MM.1S (cell line): Measurements from ENCODE around the gene FAAH.
A peak's percentile ranks its signal among the peaks of the same experiment; 100 is the strongest.

Experiments used
- DNase-seq: peaks from one replicate; pipeline ENCODE4 v3.0.0-alpha.2; 2015
- H2AFZ ChIP-seq: fragments of 300-600 bp; sonication (generic); 2 replicates; pipeline ENCODE4 v1.6.0; 2016; ENCODE audit warnings: antibody characterized with exemption, low read length
- H3F3A ChIP-seq: fragments of 300-600 bp; sonication (generic); 2 replicates; pipeline ENCODE4 v1.6.1; 2016; ENCODE audit warnings: mild to moderate bottlenecking, antibody characterized with exemption, low read length, moderate library complexity, mixed read lengths; ENCODE audit not compliant: insufficient read depth
- H3K27ac ChIP-seq: fragments of 300-600 bp; sonication (generic); 2 replicates; pipeline ENCODE4 v1.5.1; 2016; ENCODE audit warnings: mild to moderate bottlenecking, low read length
- H3K27me3 ChIP-seq: fragments of 300-600 bp; sonication (generic); replicated peaks from 2 replicates; pipeline ENCODE4 v1.6.0; 2016; ENCODE audit warnings: low read length; ENCODE audit not compliant: insufficient read depth
- H3K36me3 ChIP-seq: fragments of 300-600 bp; sonication (generic); replicated peaks from 2 replicates; pipeline ENCODE4 v1.6.1; 2016; ENCODE audit warnings: mild to moderate bottlenecking, low read length, mixed read lengths; ENCODE audit not compliant: insufficient read depth
- H3K4me1 ChIP-seq: fragments of 300-600 bp; sonication (generic); 2 replicates; pipeline ENCODE4 v1.6.1; 2016; ENCODE audit warnings: low read length, mixed read lengths
- H3K4me2 ChIP-seq: fragments of 300-600 bp; sonication (generic); 2 replicates; pipeline ENCODE4 v1.6.0; 2016; ENCODE audit warnings: low read depth, low read length
- H3K4me3 ChIP-seq: fragments of 300-600 bp; sonication (generic); 2 replicates; pipeline ENCODE4 v1.5.1; 2016; ENCODE audit warnings: low read length, mixed read lengths
- H3K79me2 ChIP-seq: fragments of 300-600 bp; sonication (generic); 2 replicates; pipeline ENCODE4 v1.6.1; 2016; ENCODE audit warnings: mixed run types, low read length, mixed read lengths
- H3K9ac ChIP-seq: fragments of 300-600 bp; sonication (generic); 2 replicates; pipeline ENCODE4 v1.6.1; 2016; ENCODE audit warnings: low read length, mixed read lengths
- H3K9me2 ChIP-seq: fragments of 300-600 bp; sonication (generic); replicated peaks from 2 replicates; pipeline ENCODE4 v1.6.1; 2016; ENCODE audit warnings: mild to moderate bottlenecking, low read length, mixed read lengths; ENCODE audit not compliant: insufficient read depth
- H3K9me3 ChIP-seq: fragments of 300-600 bp; sonication (generic); replicated peaks from 2 replicates; pipeline ENCODE4 v1.6.1; 2016; ENCODE audit warnings: mild to moderate bottlenecking, low read length, mixed read lengths; ENCODE audit not compliant: insufficient read depth
- H4K20me1 ChIP-seq: fragments of 300-600 bp; sonication (generic); 2 replicates; pipeline ENCODE4 v1.6.1; 2016; ENCODE audit warnings: mild to moderate bottlenecking, low read length, moderate library complexity, mixed read lengths; ENCODE audit not compliant: insufficient read depth
- EZH2 ChIP-seq: fragments of 300-600 bp; sonication (generic); optimal IDR thresholded peaks from 2 replicates; pipeline ENCODE3; 2017; ENCODE audit warnings: low read depth, mild to moderate bottlenecking, antibody characterized with exemption, low read length, mixed read lengths
- EZH2phosphoT487 ChIP-seq: fragments of 300-600 bp; sonication (generic); IDR thresholded peaks from 2 replicates; pipeline ENCODE4 v1.6.1; 2018; ENCODE audit warnings: antibody characterized with exemption, low read length
- TF ChIP-seq, protein P1 (sequence below): fragments of 300-600 bp; sonication (generic); IDR thresholded peaks from 2 replicates; pipeline ENCODE4 v1.5.1; 2016; ENCODE audit warnings: antibody characterized with exemption, low read length, mixed read lengths

The FAAH gene

GRCh38 chr1:46380508-46380907 is 13.6 kb upstream of the FAAH start:
- no peak overlapping the region for H3K4me2 ChIP-seq
- no peak for DNase-seq
- H3K79me2 ChIP-seq, result no peaks in the 10 kb centered on the region
- no peak overlapping the region for H2AFZ ChIP-seq
- no peak overlapping the region for H3K4me3 ChIP-seq
- no peaks in the 10 kb centered on the region for H4K20me1 ChIP-seq
- H3K9me3 ChIP-seq, result no peaks in the 10 kb centered on the region
- H3K36me3 ChIP-seq, result no peaks in the 10 kb centered on the region
- H3K27ac ChIP-seq, result no peak overlapping the region
- no peaks in the 10 kb centered on the region for H3K9me2 ChIP-seq
- H3K9ac ChIP-seq, result no peak overlapping the region
- H3K27me3 ChIP-seq, result no peaks in the 10 kb centered on the region
- TF ChIP-seq EZH2 (no peak), EZH2phosphoT487 (no peak)
- TF ChIP-seq, protein P1, sequence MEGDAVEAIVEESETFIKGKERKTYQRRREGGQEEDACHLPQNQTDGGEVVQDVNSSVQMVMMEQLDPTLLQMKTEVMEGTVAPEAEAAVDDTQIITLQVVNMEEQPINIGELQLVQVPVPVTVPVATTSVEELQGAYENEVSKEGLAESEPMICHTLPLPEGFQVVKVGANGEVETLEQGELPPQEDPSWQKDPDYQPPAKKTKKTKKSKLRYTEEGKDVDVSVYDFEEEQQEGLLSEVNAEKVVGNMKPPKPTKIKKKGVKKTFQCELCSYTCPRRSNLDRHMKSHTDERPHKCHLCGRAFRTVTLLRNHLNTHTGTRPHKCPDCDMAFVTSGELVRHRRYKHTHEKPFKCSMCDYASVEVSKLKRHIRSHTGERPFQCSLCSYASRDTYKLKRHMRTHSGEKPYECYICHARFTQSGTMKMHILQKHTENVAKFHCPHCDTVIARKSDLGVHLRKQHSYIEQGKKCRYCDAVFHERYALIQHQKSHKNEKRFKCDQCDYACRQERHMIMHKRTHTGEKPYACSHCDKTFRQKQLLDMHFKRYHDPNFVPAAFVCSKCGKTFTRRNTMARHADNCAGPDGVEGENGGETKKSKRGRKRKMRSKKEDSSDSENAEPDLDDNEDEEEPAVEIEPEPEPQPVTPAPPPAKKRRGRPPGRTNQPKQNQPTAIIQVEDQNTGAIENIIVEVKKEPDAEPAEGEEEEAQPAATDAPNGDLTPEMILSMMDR, result no peak
- no peaks in the 10 kb centered on the region for H3K4me1 ChIP-seq
- H3F3A ChIP-seq, result no peaks in the 10 kb centered on the region

- H4K20me1 ChIP-seq, result no peaks in the 10 kb centered on the region
- peak overlapping the region; percentile 64 for H2AFZ ChIP-seq
- no peaks in the 10 kb centered on the region for H3K36me3 ChIP-seq
- H3K79me2 ChIP-seq, result peaks cover 30% of the 10 kb centered on the region
- H3K4me1 ChIP-seq, result peaks cover 12% of the 10 kb centered on the region
- H3K27ac ChIP-seq, result no peak overlapping the region
- no peaks in the 10 kb centered on the region for H3K9me2 ChIP-seq
- peak overlapping the region; percentile 64 for H3K4me2 ChIP-seq
- H3K9me3 ChIP-seq, result no peaks in the 10 kb centered on the region
- DNase-seq, result no peak
- no peak overlapping the region; the same call in 1 of the 2 replicates for H3K9ac ChIP-seq
- peak overlapping the region; percentile 95; the same call in 1 of the 2 replicates for H3K4me3 ChIP-seq
- H3K27me3 ChIP-seq, result no peaks in the 10 kb centered on the region
- H3F3A ChIP-seq, result peaks cover 12% of the 10 kb centered on the region
- TF ChIP-seq EZH2phosphoT487, result no peak
- TF ChIP-seq, protein P1, result no peak
- no peak for TF ChIP-seq EZH2
Observed at GRCh38 chr1:46393510-46393909, 607 bp upstream of the FAAH start.

- peak overlapping the region; percentile 77 for H2AFZ ChIP-seq
- no peaks in the 10 kb centered on the region for H3K36me3 ChIP-seq
- H3K27me3 ChIP-seq, result no peaks in the 10 kb centered on the region
- H3K79me2 ChIP-seq, result peaks cover 33% of the 10 kb centered on the region
- peak overlapping the region; percentile 60 for H3K27ac ChIP-seq
- peak overlapping the region; percentile 80 for H3K4me2 ChIP-seq
- no peaks in the 10 kb centered on the region for H4K20me1 ChIP-seq
- no peaks in the 10 kb centered on the region for H3K9me3 ChIP-seq
- TF ChIP-seq EZH2phosphoT487, result no peak
- no peak for TF ChIP-seq EZH2
- peak overlapping the region; percentile 77 for H3K9ac ChIP-seq
- H3K4me3 ChIP-seq, result peak overlapping the region; percentile 95
- H3K9me2 ChIP-seq, result no peaks in the 10 kb centered on the region
- peaks cover 23% of the 10 kb centered on the region for H3F3A ChIP-seq
- H3K4me1 ChIP-seq, result peaks cover 26% of the 10 kb centered on the region
- DNase-seq, result peak; percentile 42
Observed at GRCh38 chr1:46394872-46395465, 852 bp downstream of the FAAH start.
